RWPE2 (cell line): Measurements from ENCODE around the gene DLG3.

ENCODE experiments used
- ATAC-seq: fragments of 200-7000 bp; cut with Tn5 transposase; 3 replicates; pipeline ENCODE4 v1.9.1; 2021; ENCODE audit warnings: low read depth
- DNase-seq: peaks from one replicate; pipeline ENCODE4 v3.0.0-alpha.2; 2020; ENCODE audit warnings: low spot score
- H3K27ac ChIP-seq: fragments of 450-650 bp; 2 replicates; pipeline ENCODE4 v1.5.1; 2017; ENCODE audit warnings: mild to moderate bottlenecking; ENCODE audit not compliant: poor library complexity, severe bottlenecking
- H3K27me3 ChIP-seq: fragments of 250-450 bp; sonication (Bioruptor Pico); 2 replicates; pipeline ENCODE4 v1.5.1; 2021; ENCODE audit warnings: mild to moderate bottlenecking, moderate library complexity; ENCODE audit not compliant: insufficient read depth, poor library complexity, severe bottlenecking
- H3K36me3 ChIP-seq: fragments of 250-450 bp; sonication (Bioruptor Pico); 2 replicates; pipeline ENCODE4 v1.5.1; 2020; ENCODE audit warnings: low read depth, mild to moderate bottlenecking, moderate library complexity
- H3K4me1 ChIP-seq: fragments of 250-450 bp; sonication (Bioruptor Pico); 2 replicates; pipeline ENCODE4 v1.5.1; 2021; ENCODE audit warnings: mild to moderate bottlenecking, moderate library complexity; ENCODE audit not compliant: insufficient read depth, poor library complexity, severe bottlenecking
- H3K4me3 ChIP-seq: fragments of 250-450 bp; sonication (Bioruptor Pico); 2 replicates; pipeline ENCODE4 v1.5.1; 2021; ENCODE audit warnings: mild to moderate bottlenecking, moderate library complexity; ENCODE audit not compliant: severe bottlenecking
- H3K9me3 ChIP-seq: fragments of 250-450 bp; sonication (Bioruptor Pico); 2 replicates; pipeline ENCODE4 v1.5.1; 2021; ENCODE audit warnings: mild to moderate bottlenecking, moderate library complexity; ENCODE audit not compliant: severe bottlenecking
- CTCF ChIP-seq: fragments of 450-650 bp; IDR thresholded peaks from one replicate; pipeline ENCODE4 v1.5.1; 2017; ENCODE audit warnings: mild to moderate bottlenecking, moderate library complexity; ENCODE audit not compliant: poor library complexity, severe bottlenecking

DLG3 gene

GRCh38 chrX:70436343-70436742, 8.3 kb upstream of the DLG3 start:
- DNase-seq, result no peak
- no peaks in the 10 kb centered on the region for H3K9me3 ChIP-seq
- no peak for ATAC-seq

GRCh38 chrX:70437011-70437410, 7.6 kb upstream of the DLG3 start:
- TF ChIP-seq CTCF, result no peak
- Histone ChIP-seq H3K9me3 (no peaks in the 10 kb centered on the region), H3K4me1 (peaks cover 9% of the 10 kb centered on the region), H3K36me3 (no peaks in the 10 kb centered on the region), H3K27ac (no peak overlapping the region), H3K4me3 (no peak overlapping the region), H3K27me3 (no peaks in the 10 kb centered on the region)
- DNase-seq, result no peak
- no peak for ATAC-seq

More at GRCh38 chrX:70436343-70436742, 8.3 kb upstream of the DLG3 start:
- Histone ChIP-seq H3K4me1 (peaks cover 9% of the 10 kb centered on the region), H3K27me3 (no peaks in the 10 kb centered on the region), H3K27ac (no peak overlapping the region), H3K36me3 (no peaks in the 10 kb centered on the region), H3K4me3 (no peak overlapping the region)
- TF ChIP-seq CTCF, result no peak

- H3K36me3 ChIP-seq, result no peaks in the 10 kb centered on the region
- no peak for TF ChIP-seq CTCF
- DNase-seq, result no peak
- no peaks in the 10 kb centered on the region for H3K9me3 ChIP-seq
- no peaks in the 10 kb centered on the region for H3K27me3 ChIP-seq
- peak overlapping the region; percentile 40 for H3K27ac ChIP-seq
- no peak overlapping the region for H3K4me3 ChIP-seq
- H3K4me1 ChIP-seq, result peaks cover 9% of the 10 kb centered on the region
- peak; percentile 43; the same call in 2 of the 3 replicates for ATAC-seq
Observed at GRCh38 chrX:70437921-70438665, 6.5 kb upstream of the DLG3 start.

- TF ChIP-seq CTCF, result no peak
- no peaks in the 10 kb centered on the region for H3K27me3 ChIP-seq
- no peaks in the 10 kb centered on the region for H3K9me3 ChIP-seq
- H3K4me3 ChIP-seq, result no peak overlapping the region
- H3K4me1 ChIP-seq, result peaks cover 9% of the 10 kb centered on the region
- ATAC-seq, result no peak
- peak overlapping the region; percentile 40 for H3K27ac ChIP-seq
- no peak for DNase-seq
- no peaks in the 10 kb centered on the region for H3K36me3 ChIP-seq
Observed at GRCh38 chrX:70439016-70439415, 5.6 kb upstream of the DLG3 start.

GRCh38 chrX:70442224-70442623, 2.4 kb upstream of the DLG3 start:
- no peaks in the 10 kb centered on the region for H3K36me3 ChIP-seq
- no peaks in the 10 kb centered on the region for H3K9me3 ChIP-seq
- no peak overlapping the region for H3K4me3 ChIP-seq
- no peak for TF ChIP-seq CTCF
- H3K27me3 ChIP-seq, result peaks cover 5% of the 10 kb centered on the region
- no peak for ATAC-seq
- no peak for DNase-seq
- no peak overlapping the region for H3K27ac ChIP-seq
- H3K4me1 ChIP-seq, result peaks cover 9% of the 10 kb centered on the region
